Retinal pigment epithelial cell (primary cell): ENCODE data around the gene STAB2.

Experiments used
- DNase-seq: peaks from one replicate; pipeline ENCODE4 v3.0.0-alpha.2; 2010; ENCODE audit warnings: low read depth
- H3K4me3 ChIP-seq: 2 replicates; pipeline ENCODE4 v1.5.1; 2011; ENCODE audit warnings: mild to moderate bottlenecking, low read length, control low read depth, moderate library complexity
- CTCF ChIP-seq: conservative IDR thresholded peaks from 2 replicates; pipeline ENCODE4 v1.5.1; 2011; ENCODE audit warnings: low read depth, low read length, control low read depth, inconsistent platforms

The STAB2 gene

GRCh38 chr12:103583008-103583407 is 4.1 kb upstream of the STAB2 start:
- no peak overlapping the region for H3K4me3 ChIP-seq
- TF ChIP-seq CTCF: no peak
- no peak for DNase-seq

DNA sequence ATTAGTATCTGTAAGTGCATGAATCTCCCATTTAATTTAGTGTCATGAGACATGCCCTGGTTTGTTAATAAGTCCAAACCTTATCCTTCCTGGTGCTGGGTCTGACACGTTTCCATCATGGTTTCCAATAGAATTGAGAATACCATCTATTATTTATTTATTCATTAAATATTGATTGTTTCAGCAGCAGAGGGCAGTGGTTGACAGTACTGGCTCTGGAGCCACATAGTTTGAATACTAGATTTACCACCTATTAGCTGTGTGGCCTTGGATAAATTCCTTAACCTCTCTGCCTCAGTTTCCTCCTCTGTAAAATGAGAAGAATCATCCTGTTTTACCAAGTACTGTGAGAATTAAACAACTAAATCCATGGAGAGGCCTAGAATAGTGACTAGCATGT is 941 bp upstream of the STAB2 start:
- no peak for DNase-seq
- no peak overlapping the region for H3K4me3 ChIP-seq
- peak; percentile 4 for TF ChIP-seq CTCF

GRCh38 chr12:103588680-103589079 is 1.6 kb downstream of the STAB2 start:
- no peak overlapping the region for H3K4me3 ChIP-seq
- no peak for TF ChIP-seq CTCF
- DNase-seq: no peak

DNA sequence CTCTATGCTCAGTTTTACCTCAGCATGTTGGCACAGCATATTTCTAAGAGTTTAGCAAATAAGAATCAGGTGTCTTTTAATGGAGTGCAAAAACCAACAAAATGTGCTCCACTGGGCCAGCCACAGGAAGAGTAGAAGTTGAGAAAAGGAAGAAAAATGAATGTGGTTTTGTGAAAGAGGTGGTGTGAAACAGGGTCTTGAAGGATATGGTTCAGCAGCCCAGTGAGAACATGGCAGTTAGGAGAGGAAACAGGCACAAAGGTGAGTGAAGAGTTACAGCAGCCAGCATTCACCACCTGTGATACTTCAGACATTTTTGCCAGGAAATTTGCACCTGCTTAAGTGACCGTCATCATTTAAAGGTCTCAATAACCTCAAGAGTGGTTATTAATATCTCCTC is 2.4 kb downstream of the STAB2 start:
- TF ChIP-seq CTCF: no peak
- no peak overlapping the region for H3K4me3 ChIP-seq
- no peak for DNase-seq

- TF ChIP-seq CTCF: no peak
These were observed 3.2 kb downstream of the STAB2 start for GRCh38 chr12:103590271-103590670.

DNA sequence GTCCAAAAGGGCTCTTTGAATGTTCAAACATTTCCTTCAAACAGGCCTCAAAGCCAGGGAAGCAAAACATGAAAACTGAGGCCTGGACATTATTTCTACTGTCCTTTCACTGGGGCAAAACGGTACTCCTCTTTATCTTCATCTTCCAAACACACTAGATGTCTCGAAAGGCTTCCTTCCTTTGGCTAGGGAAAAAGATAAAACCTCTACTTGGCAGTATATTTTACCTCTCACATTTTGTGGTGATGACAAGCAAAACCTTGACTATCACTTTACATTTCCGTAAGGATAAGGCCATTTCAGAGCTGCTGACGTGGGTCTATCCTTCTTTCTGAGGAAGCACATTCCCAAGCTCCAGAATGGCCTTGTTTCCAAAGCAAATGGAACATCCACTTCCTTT is 9.9 kb downstream of the STAB2 start:
- TF ChIP-seq CTCF: no peak
- DNase-seq: no peak

More at GRCh38 chr12:103590271-103590670, 3.2 kb downstream of the STAB2 start:
- DNase-seq: no peak
- no peak overlapping the region for H3K4me3 ChIP-seq

GRCh38 chr12:103599274-103599673 is 12.2 kb downstream of the STAB2 start:
- TF ChIP-seq CTCF: no peak

More for the DNA sequence above, 9.9 kb downstream of the STAB2 start:
- no peak overlapping the region for H3K4me3 ChIP-seq

More at GRCh38 chr12:103599274-103599673, 12.2 kb downstream of the STAB2 start:
- no peak for DNase-seq
- no peak overlapping the region for H3K4me3 ChIP-seq
